Tibial nerve (tissue), 4 donors: ENCODE measurements around the gene RAB11FIP4.

Source experiments
- CTCF ChIP-seq, 5 experiments: fragments of 200-600 bp in 3 of 5; fragments of 450-650 bp in 2 of 5; sonication (generic) in 3 of 5; IDR thresholded peaks; one replicate each; pipeline ENCODE4 v1.5.1; 2016 to 2019; ENCODE audit warnings: antibody characterized with exemption in 5 of 5, mild to moderate bottlenecking in 3 of 5, moderate library complexity in 2 of 5
- EP300 ChIP-seq, 2 donors: sonication (generic); formaldehyde crosslinking; IDR thresholded peaks; one replicate each; pipeline ENCODE4 v1.6.1; 2017; ENCODE audit warnings: antibody characterized with exemption in 2 of 2, mild to moderate bottlenecking in 1 of 2
- POLR2A ChIP-seq, 2 donors: fragments of 450-650 bp; IDR thresholded peaks; one replicate each; pipeline ENCODE4 v1.6.1; 2017; ENCODE audit warnings: antibody characterized with exemption in 2 of 2, mild to moderate bottlenecking in 2 of 2, moderate library complexity in 2 of 2

GRCh38 chr17:31374094-31374447 lies 17.4 kb upstream of the RAB11FIP4 start:
- TF ChIP-seq POLR2A (IDR thresholded peaks at IDR 0.05) (no peak), CTCF (IDR thresholded peaks at IDR 0.05) (no peak), EP300 (IDR thresholded peaks at IDR 0.05) (no peak)
